ENCODE results near the gene CRYGB. TPM values are rescaled to one million over a fixed set of nuclear protein-coding genes. Genes with fewer than 3 reads are reported as not detected.

Gene CRYGB
- total and polyA plus RNA-seq, 2 of the 4 experiments (the other 2 are of a cell fraction): not detected

DNA sequence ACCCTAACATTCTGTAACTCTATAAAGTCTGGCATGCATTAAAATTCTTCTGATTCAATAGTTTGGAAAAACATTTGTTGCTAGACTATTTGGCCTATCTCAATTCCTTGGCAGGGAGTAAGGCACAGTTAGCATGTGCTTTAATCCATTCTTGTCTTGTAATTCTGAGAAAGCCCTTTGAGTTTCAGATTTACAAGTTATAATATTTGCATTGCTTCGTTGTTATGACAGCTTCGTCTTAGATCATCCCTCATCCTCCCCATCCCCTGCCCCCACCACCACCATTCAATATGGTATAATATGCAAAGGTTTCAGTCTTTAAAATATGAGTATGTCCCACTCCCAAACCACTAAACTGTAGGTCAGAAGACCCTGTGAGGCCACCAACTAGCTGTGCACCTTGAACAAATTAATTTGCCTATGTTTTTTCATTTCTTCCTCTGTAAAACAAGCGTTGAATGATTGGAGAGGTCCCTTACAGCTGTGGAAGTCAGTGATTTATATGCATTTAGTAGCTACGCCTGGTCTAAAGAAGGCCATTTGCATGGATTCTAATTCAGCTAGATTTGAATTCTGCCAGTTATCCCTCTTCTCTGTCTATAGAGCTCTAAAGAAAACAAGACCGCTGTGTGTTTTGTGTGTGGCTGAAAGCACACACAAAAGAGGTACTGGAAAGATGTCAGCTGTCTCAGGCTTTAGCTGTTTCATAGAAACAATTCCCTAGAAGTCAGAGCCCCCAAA lies 43.3 kb upstream of the CRYGB start:
- no peak overlapping the region for H2AK5ac ChIP-seq (ENCODE audit: low read depth, low read length)
- ChIA-PET POLR2A (ENCODE audit: unreplicated experiment) (no interaction called here), CTCF (interaction anchor here (1.0 kb wide), 1 partner anchor 14 kb away, joined by 3 read pairs; no protein-coding TSS in a partner anchor)
- no CpG with 5 or more reads among the region's 5 CpGs for WGBS, 2 experiments (ENCODE audit: extremely low coverage in 2 of 2, insufficient read length in 1 of 2)
- H2BK5ac ChIP-seq (ENCODE audit: low read depth, low read length, poor library complexity, severe bottlenecking): no peak overlapping the region
- H3K79me1 ChIP-seq (ENCODE audit: low read depth in 1 of 2, low read length in 2 of 2): no peaks in the 10 kb centered on the region
- no peak overlapping the region for H4K5ac ChIP-seq (ENCODE audit: low read depth, low read length)
- H3K27ac ChIP-seq (ENCODE audit: insufficient read depth, low read length): no peak overlapping the region
- H3K27me3 ChIP-seq (ENCODE audit: control insufficient read depth, insufficient read depth, low read length): peaks cover 7% of the 10 kb centered on the region
- no peak overlapping the region for H3K18ac ChIP-seq (ENCODE audit: low read depth, low read length)
- no peak overlapping the region for H4K91ac ChIP-seq (ENCODE audit: insufficient read depth, low read depth, low read length)
- H3K9me3 ChIP-seq (ENCODE audit: control insufficient read depth, insufficient read depth, low read length): no peaks in the 10 kb centered on the region
- no peak overlapping the region for H3K4me3 ChIP-seq (ENCODE audit: insufficient read depth, low read depth, low read length)
- intact Hi-C loops (cut with micrococcal nuclease): no loop called here
- ATAC-seq (ENCODE audit: low read depth) (no peak), DNase-seq (no peak)
- no peak overlapping the region for H4K8ac ChIP-seq (ENCODE audit: low read depth in 2 of 2, low read length in 2 of 2)
- no peak overlapping the region for H3K4me2 ChIP-seq (ENCODE audit: low read depth, low read length)
- no peaks in the 10 kb centered on the region for H3K36me3 ChIP-seq (ENCODE audit: control insufficient read depth, insufficient read depth, low read length)
- H3K9me1 ChIP-seq (ENCODE audit: insufficient read depth, low read length): no peaks in the 10 kb centered on the region
- dilution Hi-C loops (cut with HindIII; ENCODE audit: low sequenced_read_pairs, unreplicated experiment): no loop called here
- H3K4ac ChIP-seq (ENCODE audit: low read depth, low read length): no peak overlapping the region
- H2BK20ac ChIP-seq (ENCODE audit: low read depth, low read length): no peak overlapping the region
- H3K9ac ChIP-seq (ENCODE audit: low read depth, low read length): no peak overlapping the region
- H3K56ac ChIP-seq (ENCODE audit: extremely low read depth, insufficient read depth, low read length): no peak overlapping the region
- BruUV-seq (replicated peaks): no TSS peak
- H4K20me1 ChIP-seq (ENCODE audit: insufficient read depth, low read length): no peaks in the 10 kb centered on the region
- no peak overlapping the region for H2BK15ac ChIP-seq (ENCODE audit: low read depth, low read length)
- H2AK9ac ChIP-seq (replicated peaks; ENCODE audit: low read depth, low read length, poor library complexity): no peak overlapping the region
- in situ Hi-C loops (cut with MboI; ENCODE audit: low sequenced_read_pairs): no loop called here
- no peak overlapping the region for H3K14ac ChIP-seq (replicated peaks; ENCODE audit: low read depth, low read length)
- no peak overlapping the region for H2BK120ac ChIP-seq (ENCODE audit: low read depth, low read length)
- no peak for TF ChIP-seq RAD21 (IDR thresholded peaks at IDR 0.05; ENCODE audit: low read length)
- TF ChIP-seq MAZ (IDR thresholded peaks at IDR 0.05; ENCODE audit: borderline replicate concordance, low read depth, low read length): no peak
- no peak for TF ChIP-seq MXI1 (IDR thresholded peaks at IDR 0.05; ENCODE audit: borderline replicate concordance, low read depth, low read length)
- TF ChIP-seq, protein P1, sequence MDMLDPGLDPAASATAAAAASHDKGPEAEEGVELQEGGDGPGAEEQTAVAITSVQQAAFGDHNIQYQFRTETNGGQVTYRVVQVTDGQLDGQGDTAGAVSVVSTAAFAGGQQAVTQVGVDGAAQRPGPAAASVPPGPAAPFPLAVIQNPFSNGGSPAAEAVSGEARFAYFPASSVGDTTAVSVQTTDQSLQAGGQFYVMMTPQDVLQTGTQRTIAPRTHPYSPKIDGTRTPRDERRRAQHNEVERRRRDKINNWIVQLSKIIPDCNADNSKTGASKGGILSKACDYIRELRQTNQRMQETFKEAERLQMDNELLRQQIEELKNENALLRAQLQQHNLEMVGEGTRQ (IDR thresholded peaks at IDR 0.05; ENCODE audit: low read depth, low read length): no peak
- TF ChIP-seq, protein P2, sequence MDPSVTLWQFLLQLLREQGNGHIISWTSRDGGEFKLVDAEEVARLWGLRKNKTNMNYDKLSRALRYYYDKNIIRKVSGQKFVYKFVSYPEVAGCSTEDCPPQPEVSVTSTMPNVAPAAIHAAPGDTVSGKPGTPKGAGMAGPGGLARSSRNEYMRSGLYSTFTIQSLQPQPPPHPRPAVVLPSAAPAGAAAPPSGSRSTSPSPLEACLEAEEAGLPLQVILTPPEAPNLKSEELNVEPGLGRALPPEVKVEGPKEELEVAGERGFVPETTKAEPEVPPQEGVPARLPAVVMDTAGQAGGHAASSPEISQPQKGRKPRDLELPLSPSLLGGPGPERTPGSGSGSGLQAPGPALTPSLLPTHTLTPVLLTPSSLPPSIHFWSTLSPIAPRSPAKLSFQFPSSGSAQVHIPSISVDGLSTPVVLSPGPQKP (IDR thresholded peaks at IDR 0.05; ENCODE audit: borderline replicate concordance, low read depth, low read length): no peak
- no peak for TF ChIP-seq CHD1 (IDR thresholded peaks at IDR 0.05; ENCODE audit: low read depth, low read length)
- no peak for TF ChIP-seq CEBPB (IDR thresholded peaks at IDR 0.05; ENCODE audit: low read depth, low read length)
- TF ChIP-seq, protein P3, sequence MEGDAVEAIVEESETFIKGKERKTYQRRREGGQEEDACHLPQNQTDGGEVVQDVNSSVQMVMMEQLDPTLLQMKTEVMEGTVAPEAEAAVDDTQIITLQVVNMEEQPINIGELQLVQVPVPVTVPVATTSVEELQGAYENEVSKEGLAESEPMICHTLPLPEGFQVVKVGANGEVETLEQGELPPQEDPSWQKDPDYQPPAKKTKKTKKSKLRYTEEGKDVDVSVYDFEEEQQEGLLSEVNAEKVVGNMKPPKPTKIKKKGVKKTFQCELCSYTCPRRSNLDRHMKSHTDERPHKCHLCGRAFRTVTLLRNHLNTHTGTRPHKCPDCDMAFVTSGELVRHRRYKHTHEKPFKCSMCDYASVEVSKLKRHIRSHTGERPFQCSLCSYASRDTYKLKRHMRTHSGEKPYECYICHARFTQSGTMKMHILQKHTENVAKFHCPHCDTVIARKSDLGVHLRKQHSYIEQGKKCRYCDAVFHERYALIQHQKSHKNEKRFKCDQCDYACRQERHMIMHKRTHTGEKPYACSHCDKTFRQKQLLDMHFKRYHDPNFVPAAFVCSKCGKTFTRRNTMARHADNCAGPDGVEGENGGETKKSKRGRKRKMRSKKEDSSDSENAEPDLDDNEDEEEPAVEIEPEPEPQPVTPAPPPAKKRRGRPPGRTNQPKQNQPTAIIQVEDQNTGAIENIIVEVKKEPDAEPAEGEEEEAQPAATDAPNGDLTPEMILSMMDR (conservative IDR thresholded peaks at IDR 0.05; ENCODE audit: low read depth, low read length): no peak
- TF ChIP-seq SMC3 (IDR thresholded peaks at IDR 0.05; ENCODE audit: low read depth, low read length): no peak
- TF ChIP-seq RCOR1 (IDR thresholded peaks at IDR 0.05; ENCODE audit: insufficient replicate concordance, low read length): no peak
- no peak for TF ChIP-seq MAFK (IDR thresholded peaks at IDR 0.05; ENCODE audit: low read depth, low read length)
- TF ChIP-seq POLR2A (IDR thresholded peaks at IDR 0.05; ENCODE audit: low read depth, low read length): no peak
- no peak for TF ChIP-seq NFE2L2 (IDR thresholded peaks at IDR 0.05; ENCODE audit: low read depth, low read length)
- no peaks in the 10 kb centered on the region for H3K4me1 ChIP-seq (ENCODE audit: control insufficient read depth, insufficient read depth, low read length)
- H2AFZ ChIP-seq (replicated peaks; ENCODE audit: low read length, poor library complexity): no peak overlapping the region
- no peak overlapping the region for H3K23ac ChIP-seq (ENCODE audit: low read depth, low read length)

Data from IMR-90 (cell line).